NCI-H2081 (cell line): ENCODE results near the gene CACNG7.

ENCODE experiments used
- DNase-seq, 2 experiments: peaks; one replicate each; lab custom pipeline; 2025; lab: John Stamatoyannopoulos, UW

Gene CACNG7

DNA sequence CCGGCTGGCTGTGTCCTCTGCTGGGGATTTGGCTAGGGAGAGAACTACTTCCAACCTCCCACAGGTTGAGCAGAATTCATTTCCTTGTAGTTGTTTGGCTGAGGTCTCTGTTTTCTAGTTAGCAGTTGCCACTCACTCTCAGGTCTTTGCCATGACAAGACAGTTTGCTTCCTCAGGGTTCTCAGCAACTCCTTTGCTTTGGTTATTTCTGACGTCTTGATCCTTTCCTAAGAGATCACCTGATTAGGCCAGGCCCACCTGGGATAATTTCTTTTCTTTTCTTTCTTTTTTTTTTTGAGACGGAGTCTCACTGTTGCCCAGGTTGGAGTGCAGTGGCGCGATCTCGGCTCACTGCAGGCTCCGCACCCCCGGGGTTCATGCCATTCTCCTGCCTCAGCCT lies 44.3 kb downstream of the CACNG7 start:
- no peak for DNase-seq

DNA sequence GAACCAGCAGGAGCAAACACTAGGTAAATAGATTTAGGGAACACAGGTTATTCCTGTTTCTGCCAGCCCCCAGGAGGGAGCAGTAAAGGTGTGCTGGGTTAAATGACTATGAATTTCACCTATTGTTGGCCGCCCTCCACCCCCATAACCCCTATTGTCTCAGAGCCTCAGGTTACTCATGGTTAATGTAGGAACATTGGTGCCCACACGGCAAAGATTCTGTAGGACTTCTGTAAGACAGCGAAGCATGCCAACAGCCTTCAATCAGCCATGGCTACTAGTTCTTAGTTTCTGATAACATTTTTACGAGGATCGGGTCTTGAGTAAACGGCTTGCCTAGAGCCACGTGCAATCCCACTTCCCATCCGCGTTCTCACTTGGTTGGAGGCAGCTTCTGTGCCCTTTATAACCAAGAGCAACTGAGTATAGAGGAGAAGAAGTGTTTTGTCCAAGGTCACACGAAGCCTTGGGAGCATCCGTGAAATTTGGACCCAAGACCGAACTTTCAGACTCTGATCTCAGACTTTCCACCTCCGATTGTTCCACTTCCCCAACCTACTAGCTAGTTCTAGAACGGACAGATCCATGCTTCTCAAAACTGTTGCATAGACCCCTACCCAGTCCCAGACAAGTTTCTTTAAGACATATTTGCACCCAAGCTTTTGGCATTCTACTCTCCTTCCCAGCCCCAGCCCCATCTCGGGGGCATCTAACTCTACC lies 48.5 kb downstream of the CACNG7 start:
- DNase-seq, result no peak

DNA sequence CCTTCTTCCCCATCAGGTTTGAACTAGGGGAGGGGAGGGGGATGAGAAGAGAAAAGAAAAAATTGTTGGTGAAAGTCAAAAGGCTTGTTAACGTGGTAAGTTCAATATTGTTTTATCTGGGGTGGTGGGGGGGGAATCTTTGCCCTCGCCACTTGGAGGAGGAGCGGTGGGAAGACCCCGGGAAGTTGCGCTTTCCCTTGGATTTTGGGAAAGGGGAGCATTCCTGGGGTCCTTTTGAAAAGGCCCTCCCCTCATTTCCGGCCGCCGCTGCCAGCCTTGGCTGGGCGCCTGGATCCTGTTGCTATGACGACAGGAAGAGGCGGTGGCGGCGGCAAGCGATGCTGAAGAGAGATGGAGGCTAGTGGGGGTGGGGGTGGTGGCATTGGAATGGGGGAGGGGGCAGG lies 49.1 kb downstream of the CACNG7 start:
- DNase-seq, result no peak

DNA sequence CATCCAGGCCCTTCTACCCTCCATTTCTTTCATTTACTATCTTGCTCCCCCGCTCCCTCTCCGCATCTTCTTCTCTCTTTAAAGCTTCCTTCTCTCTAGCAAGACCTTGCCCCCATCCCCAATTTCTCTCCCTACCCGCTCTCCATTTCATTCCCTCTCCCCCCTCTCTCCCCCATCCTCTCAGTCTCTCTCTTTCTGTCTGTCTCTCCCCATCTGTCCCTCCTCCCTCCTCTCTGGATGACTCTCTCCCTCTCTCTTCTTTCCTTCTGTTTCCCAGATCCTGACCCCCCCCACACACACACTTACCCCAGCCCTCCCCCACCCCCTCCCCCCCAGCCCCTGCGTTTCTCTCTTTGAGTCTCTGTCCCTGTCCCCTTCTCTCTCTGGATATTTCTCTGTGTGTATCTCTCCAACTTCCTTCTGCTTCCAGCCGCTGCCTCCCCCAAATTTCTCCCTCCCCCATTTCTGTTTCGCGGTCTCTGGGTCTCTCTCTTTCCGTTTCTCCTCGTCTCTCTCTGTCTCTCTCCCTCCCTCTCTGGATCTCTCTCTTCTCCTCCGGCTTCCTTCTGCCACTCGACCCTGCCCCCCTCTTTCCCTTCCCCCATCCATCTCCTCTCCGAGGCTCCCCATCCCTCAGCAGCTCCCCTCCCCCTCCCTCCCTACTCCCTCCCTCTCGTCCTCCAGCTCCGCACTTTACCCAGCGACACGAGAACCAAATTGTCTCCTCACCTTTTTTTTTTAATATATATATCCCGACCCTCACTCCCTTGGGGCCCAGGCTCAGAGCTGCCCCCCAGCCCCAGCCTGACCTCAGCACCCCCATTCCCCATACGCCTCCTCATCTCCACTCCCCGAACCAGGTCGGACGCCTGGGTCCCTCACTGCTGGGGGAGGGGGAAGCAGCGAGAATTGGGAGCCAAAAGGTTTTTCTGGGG lies 50.0 kb downstream of the CACNG7 start:
- DNase-seq, result no peak

DNA sequence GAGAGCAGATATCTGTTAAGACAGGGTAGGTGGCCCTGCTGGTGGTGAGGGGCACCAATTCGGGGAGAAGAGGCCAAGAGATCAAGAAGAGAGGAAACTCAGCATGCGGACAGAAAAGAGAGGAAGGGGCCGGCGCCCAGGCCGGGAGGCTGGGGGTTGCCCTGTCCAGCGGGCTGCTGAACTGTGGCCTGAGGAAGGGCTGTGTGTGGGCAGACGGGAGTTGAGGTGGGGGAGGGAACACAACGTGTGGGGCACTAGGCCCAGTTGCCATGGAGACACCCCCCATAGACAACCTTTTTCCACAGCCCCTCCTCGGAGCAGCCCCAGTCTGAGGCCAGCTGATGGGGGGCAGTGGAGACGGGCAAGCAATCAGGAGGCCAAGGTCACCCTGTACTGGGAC lies 51.1 kb downstream of the CACNG7 start:
- no peak for DNase-seq

DNA sequence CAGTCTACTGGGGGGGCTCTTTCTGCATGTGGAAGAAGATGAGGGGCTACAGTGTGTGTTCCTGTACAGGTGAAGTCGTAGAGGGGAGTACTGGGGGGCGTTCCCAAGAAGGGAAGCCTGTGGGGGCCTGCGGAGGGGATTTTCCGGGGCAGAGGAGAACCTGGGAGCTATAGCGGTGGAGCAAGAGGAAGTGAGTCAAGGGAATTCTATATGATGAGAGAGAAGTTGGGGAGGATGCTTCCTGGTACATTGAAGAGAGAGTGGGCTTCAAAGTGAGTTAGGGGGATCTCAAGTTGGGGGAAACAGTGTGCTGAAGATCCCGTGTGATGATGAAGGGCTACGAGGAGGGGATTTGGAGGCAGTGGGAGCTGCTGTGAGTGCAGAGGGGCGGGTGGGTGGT lies 51.8 kb downstream of the CACNG7 start:
- DNase-seq, result no peak

DNA sequence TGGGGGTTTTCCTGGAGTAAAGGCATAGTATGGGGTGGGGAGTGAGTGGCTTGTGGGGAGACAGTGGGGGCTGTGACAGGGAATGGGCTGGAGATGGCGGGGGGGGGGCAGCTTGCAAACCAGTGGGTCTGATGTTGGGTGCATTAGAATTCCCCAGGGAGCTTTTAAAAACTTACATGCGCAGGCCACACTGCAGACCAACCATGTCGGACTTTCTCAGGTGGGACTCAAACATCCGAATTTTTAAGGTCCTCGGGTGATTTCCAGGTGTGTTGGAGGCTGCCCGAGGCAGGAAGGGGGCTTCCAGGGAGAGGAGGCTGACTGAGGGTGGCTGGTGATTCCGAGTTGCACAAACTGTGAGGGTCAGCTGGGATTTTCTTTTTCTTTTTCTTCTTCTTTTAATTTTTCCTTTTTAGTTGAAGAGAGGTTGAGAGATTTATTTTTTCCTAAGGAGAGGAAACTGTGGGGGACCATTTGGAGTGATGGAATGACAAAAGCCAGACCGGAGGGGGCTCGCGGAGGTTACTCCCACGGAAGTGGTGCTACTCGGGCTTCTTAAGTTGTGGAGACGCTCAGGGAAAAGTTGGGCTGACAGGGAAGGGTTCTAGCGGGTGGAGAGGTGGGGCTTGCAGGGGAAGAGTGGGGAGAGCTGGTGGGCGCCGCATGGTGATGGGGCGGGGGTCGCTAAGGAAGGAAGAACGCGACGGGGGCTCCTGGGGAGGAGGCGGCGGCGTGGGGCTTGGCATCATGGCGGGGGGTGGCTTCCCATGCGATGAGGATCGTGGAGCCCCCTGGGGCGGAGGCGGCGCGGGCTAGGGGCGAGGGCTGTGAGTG lies 52.7 kb downstream of the CACNG7 start:
- DNase-seq, result no peak

DNA sequence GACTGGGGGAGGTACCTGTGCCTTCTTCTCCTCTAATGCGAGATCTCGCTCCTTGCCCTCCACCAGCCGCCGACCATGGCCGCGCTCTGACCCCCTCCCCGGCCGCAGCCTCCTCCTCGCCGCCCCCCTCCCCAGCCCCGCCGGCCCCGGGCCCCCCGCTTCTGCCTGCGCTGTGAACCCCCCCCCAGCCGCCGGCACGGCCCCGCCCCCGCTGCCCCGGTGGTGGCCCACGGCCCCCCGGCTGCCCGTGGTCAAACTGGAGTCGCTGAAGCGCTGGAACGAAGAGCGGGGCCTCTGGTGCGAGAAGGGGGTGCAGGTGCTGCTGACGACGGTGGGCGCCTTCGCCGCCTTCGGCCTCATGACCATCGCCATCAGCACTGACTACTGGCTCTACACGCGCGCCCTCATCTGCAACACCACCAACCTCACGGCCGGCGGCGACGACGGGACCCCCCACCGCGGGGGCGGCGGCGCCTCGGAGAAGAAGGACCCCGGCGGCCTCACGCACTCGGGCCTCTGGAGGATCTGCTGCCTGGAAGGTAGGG lies 53.9 kb downstream of the CACNG7 start, which contains the start of gene CACNG8:
Gene CACNG8 (plus strand): TSS at position 51 of the 545 bp plus-strand sequence.
- no peak for DNase-seq

DNA sequence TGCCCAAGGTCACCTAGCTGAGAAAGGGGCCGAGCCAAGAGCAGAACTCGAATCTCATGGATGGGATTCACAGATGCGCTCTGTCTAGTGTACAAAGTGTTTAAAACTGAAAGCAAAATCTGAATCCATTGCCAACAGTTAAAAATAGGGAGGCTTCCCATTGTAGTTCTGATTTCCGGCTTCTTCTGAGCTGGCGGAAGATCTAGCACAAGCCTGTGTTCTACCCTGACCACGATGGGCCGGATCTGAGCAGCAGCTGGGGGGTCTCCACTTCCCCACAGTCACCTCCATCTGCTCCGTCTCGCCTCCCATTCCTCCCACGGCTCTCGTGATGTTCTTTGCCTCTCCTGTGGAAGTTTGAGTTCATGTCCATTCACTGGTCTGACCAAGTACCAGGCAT lies 56.0 kb downstream of the CACNG7 start:
- DNase-seq, result no peak

DNA sequence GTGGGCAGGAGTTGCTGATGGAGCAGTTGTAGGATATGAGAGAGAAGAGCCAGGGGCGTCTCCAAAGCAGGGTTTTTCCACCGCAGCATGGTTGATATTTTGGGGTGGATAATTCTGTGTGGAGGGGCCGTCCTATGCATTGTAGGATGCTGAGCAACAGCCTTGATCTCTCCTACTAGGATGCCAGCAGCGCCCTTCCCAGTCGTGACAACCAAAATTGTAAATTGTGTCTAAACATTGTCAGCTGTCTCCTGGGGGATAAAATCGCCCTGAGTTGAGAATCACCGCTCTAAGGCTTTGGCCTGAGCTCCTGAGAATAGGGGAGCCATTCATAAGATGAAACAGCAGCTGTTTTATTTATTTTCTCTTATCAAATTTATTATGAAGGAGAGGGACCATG lies 57.9 kb downstream of the CACNG7 start:
- DNase-seq, result no peak

DNA sequence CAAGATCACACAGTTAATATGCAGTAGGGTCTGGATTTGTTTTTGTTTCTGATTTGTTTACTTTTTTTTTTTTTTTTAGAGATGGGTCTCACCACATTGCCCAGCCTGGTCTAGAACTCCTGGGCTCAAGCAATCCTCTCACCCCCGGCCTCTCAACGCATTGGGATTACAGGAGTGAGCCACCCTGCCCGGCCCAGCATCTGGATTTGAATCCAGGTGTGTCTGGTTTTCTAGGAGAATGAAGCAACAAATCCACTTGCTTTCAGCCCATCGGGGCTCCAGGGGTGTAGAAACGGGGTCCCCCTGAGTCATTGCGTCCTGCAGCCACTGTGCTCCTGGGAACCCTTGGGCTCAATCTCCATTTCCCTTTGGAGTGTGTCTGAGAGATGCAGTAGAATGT lies 60.3 kb downstream of the CACNG7 start:
- no peak for DNase-seq

DNA sequence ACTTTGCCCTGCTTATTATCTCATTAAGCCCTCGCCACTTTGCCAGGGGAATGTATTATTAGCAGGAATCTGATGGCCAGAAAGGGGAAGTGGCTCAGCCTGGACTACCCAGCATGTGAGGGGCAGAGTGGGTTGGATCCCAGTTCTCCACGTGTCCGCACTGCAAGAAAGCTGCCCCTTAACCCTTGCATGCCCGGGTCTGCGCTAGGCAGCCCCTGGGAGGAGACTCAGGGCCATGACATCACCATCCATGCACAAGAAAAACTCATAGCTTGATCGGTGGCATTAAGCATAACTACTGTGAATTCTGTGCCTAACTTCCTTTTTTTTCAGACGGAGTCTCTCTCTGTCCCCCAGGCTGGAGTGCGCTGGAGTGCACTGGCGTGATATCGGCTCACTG lies 62.6 kb downstream of the CACNG7 start:
- DNase-seq, result no peak

DNA sequence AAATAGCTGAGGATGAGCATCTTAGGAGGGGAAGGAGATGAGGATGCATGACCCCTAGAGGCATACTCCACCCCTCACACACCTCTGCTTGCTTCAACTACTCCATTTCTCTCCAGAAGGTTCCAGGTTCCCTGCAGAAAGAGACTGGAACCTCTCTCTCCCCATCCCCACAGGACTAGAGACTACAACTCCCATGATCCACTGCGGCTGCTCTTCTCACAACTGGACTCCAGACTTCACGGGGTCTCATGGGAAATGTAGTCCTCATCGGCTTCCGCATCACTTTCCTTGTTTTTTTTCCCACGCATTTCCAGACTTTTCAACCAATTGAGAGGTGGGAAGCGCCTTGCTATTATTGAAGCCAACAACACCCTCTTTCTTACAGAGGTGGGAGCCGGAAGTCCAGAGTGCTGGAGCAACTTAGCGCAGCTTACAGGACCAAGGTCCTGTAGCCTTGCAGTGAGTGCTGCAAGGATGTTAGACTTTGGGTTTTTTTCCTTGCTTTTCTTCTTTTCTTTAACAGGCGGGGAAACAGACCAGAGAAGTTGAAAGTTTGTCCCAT lies 68.4 kb downstream of the CACNG7 start:
- peak in 1 of 2 experiments; percentile 24 for DNase-seq

DNA sequence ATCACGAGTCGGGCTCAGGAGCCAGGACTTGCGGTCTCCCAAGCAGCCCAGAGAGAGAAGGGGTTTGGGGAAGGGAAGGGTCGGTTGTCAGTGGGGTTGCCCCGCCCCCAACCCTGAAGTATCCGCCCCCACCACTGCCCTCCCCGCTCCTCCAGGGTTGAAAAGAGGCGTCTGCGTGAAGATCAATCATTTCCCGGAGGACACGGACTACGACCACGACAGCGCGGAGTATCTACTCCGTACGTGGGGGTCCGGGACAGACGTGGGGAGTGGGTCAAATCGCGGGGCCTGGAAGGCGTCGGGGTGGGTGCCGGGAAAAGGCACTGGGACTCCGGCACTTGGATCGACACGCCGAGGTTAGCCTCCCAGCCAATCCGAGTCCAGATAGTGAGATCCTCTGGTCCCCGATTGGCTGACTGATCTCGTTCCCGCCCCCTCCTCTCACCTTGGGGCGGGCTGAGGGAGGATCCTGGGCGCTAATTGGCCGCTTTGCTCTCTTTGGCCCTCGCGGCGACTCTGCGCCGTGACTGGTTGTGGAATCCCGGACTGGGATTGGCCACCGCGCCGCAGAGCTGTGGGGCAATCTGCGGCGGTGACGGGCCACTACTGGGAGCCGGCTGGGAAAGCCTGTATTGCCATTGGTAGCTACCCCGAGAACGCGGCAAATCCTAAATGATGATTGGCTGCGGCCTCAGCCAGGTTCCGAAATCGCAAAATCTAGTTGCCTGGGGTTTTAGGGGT lies 69.1 kb downstream of the CACNG7 start:
- no peak for DNase-seq

DNA sequence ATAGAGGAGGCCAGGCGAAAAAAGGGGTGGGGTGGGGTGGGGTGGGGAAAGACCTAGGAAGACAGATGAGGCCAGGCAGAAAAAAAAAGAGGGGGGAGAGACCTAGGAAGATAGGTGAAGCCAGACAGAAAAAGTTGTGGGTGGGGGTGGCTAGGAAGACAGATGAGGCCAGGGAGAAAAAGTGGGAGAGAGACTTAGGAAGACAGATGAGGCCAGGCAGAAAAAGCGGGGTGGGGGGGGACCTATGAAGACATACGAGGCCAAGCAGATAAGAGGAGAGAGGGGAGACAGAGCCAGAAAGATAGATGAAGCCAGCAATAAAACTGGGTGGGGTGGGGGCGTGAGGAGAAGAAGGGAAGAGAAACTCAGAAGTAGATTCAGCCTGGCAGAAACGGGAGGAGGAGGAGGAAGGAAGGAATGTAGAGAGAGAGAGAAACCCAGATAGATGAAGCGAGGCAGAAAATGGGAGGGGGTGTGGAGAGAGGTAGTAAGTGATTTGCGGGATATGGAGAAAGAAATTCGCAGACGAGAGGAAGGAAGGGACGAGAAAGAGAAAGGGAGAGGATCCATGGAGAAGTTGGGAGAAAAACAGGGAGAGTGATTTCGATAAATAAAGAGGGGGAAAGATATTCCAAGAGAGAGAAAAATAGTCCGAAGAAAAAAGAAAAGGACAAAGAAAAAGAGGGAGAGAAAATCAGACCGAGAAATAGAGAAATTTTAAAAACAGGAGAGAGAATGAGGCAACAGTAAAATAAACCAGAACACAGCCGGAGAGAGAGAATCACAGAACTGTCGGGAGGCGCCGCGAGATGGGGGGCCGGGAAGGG lies 70.1 kb downstream of the CACNG7 start:
- no peak for DNase-seq

DNA sequence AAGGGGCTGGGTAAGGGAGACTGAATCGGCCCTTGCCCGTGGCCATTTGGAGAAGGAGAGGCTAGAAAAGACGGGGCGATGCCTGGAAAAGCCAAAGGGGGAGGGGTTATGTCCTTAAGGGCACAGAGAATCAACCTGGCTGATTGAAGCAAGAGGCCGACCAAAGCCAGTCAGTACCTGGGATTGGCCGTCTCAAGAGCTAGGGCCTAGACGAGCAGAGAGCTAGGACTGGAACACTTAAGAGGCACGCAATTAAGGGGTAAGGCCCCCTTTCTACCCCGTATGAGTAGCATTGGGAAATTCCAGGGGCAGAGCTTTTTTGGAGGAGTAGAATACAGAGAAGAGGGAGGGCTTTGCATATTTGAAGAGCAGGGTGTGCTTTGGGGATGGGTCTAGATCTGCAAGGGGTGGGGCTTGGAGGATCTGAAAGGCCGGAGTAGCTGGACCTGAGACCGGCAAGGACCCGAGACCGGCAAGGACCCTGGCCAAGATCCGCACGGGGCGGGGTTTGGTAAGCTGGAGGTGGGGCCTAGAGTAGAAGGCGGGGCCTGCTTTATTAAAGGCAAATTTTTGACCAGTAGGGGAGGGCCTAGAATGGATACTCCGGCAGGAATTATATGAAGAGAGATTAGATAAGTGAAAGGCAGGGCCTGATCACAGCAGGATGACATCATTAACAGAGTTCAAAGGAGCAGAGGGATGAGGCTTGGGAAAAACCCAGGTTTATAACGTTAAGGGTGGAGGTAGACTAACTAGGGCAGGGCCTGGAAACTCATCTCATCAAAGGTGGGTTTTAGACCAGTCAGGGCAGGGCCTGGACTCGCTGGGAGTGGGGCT lies 71.7 kb downstream of the CACNG7 start:
- DNase-seq, result no peak

DNA sequence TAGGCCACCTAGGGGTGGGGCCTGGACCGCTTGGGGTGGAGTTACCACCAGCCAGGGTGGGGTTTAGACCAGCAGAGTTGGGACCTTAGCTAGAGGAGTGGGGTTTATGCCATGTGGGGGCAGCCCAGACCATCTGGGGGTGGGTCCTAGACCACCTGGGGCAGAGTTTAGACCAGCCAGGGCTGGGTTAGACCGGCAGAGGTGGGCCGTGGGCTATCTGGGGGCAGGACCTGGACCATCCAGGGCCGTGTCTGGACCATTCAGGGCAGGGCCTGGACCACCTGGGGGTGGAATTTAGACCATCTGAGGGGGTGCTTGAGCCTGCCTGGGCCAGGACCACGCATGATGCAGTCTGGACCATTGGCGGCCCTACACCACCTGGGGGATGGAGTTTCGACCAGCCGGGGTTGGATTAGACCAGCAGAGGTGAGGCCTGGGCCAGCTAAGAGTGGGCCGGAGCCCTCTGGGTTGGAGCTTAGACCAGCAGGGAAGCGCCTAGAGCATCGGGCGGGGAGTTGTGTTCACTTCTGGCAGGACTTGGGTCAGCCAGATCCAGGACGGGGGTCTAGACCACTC lies 72.4 kb downstream of the CACNG7 start:
- no peak for DNase-seq

DNA sequence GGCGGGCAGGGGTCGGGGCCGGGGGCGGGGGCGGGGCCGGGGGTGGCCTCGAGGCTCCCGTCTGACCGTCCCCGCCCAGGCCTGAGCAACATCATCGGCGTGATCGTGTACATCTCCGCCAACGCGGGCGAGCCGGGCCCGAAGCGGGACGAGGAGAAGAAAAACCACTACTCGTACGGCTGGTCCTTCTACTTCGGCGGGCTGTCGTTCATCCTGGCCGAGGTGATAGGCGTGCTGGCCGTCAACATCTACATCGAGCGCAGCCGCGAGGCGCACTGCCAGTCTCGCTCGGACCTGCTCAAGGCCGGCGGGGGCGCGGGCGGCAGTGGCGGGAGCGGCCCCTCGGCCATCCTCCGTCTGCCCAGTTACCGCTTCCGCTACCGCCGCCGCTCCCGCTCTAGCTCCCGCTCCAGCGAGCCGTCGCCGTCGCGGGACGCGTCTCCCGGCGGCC lies 72.9 kb downstream of the CACNG7 start:
- DNase-seq, result no peak

DNA sequence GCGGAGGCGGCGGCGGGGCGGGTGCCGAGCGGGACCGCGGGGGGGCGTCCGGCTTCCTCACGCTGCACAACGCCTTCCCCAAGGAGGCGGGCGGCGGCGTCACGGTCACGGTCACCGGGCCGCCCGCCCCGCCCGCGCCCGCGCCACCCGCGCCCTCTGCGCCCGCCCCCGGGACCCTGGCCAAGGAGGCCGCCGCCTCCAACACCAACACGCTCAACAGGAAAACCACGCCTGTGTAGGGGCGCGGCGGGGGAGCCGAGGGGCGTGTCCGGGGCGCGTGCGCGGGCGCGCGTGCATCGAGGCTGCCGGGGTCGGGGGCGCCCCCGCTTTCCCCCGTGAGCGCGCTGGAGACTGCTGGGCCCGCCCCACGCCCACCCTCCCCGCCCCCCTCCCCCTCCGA lies 73.5 kb downstream of the CACNG7 start:
- no peak for DNase-seq
